AG04449 (cell line): ENCODE measurements around the gene NOD1.

Source experiments
- CTCF ChIA-PET: fragments of 350-600 bp; formaldehyde crosslinking; extraction: SDS; loops from one replicate; lab custom pipeline; 2021; ENCODE audit warnings: antibody characterized with exemption; lab: Yijun Ruan, JAX
- POLR2A ChIA-PET: fragments of 400-600, 350-600 bp; formaldehyde crosslinking; extraction: SDS; loops from one replicate; lab custom pipeline; 2020; ENCODE audit warnings: antibody characterized with exemption, inconsistent platforms; lab: Yijun Ruan, JAX
- DNase-seq: peaks from one replicate; pipeline ENCODE4 v3.0.0-alpha.2; 2010; ENCODE audit warnings: low read depth, low spot score
- H3K4me3 ChIP-seq: 2 replicates; pipeline ENCODE4 v1.5.1; 2011; ENCODE audit warnings: low read depth, mild to moderate bottlenecking, control low read depth, low read length
- CTCF ChIP-seq: IDR thresholded peaks from one replicate; pipeline ENCODE4 v1.5.1; 2011; ENCODE audit warnings: mild to moderate bottlenecking, moderate library complexity, low read length, control low read depth, inconsistent platforms; ENCODE audit not compliant: insufficient read depth; ENCODE audit errors: missing control alignments

Gene NOD1

GRCh38 chr7:30465046-30465810 lies 13.4 kb downstream of the NOD1 start:
- POLR2A ChIA-PET: interaction anchor here (1.3 kb wide), 1 partner anchor 13 kb away, joined by 4 read pairs; no protein-coding TSS in a partner anchor
- no peak for TF ChIP-seq CTCF
- H3K4me3 ChIP-seq: no peak overlapping the region
- CTCF ChIA-PET: interaction anchor here (1.0 to 3.6 kb wide), 4 partner anchors 8 to 46 kb away, joined by 3 to 15 read pairs (median 3); partner anchors contain the start of gene NOD1
- DNase-seq: no peak

- ChIA-PET CTCF (interaction anchor here (0.6 to 3.6 kb wide), 3 partner anchors 9 to 32 kb away, joined by 3 to 15 read pairs (median 3); partner anchors contain the start of gene NOD1), POLR2A (no interaction called here)
- no peak for TF ChIP-seq CTCF
- DNase-seq: no peak
- no peak overlapping the region for H3K4me3 ChIP-seq
Observed at GRCh38 chr7:30464231-30464671, 14.3 kb downstream of the NOD1 start.

- H3K4me3 ChIP-seq: no peak overlapping the region
- no peak for DNase-seq
- no peak for TF ChIP-seq CTCF
- ChIA-PET POLR2A (interaction anchor here (0.6 kb wide), 1 partner anchor 24 kb away, joined by 3 read pairs; no protein-coding TSS in a partner anchor), CTCF (interaction anchor here (0.6 to 3.6 kb wide), 2 partner anchors 15 to 31 kb away, joined by 3 to 15 read pairs; partner anchors contain the start of gene NOD1)
Observed at GRCh38 chr7:30463405-30464145, 15.0 kb downstream of the NOD1 start.

- ChIA-PET CTCF (no interaction called here), POLR2A (no interaction called here)
- no peak overlapping the region for H3K4me3 ChIP-seq
- DNase-seq: no peak
- no peak for TF ChIP-seq CTCF
Observed at GRCh38 chr7:30462179-30462578, 16.4 kb downstream of the NOD1 start.

GRCh38 chr7:30460246-30460633 lies 18.3 kb downstream of the NOD1 start:
- POLR2A ChIA-PET: no interaction called here
- TF ChIP-seq CTCF: no peak
- no peak overlapping the region for H3K4me3 ChIP-seq
- DNase-seq: no peak
- CTCF ChIA-PET: interaction anchor here (1.2 to 3.6 kb wide), 4 partner anchors 9 to 50 kb away, joined by 3 to 38 read pairs (median 7); partner anchors contain the start of gene NOD1
